ENCODE results near the gene CFAP46.

The CFAP46 gene

GRCh38 chr10:132942101-132943057 lies at the start of gene CFAP46:
TSS of gene CFAP46 (minus strand) at chr10:132942570. CDS start at chr10:132942484, 86 bp downstream.
- DNase-seq: peak; percentile 1

GRCh38 chr10:132991706-132992432 lies 49.5 kb upstream of the CFAP46 start:
- no peak for DNase-seq

- DNase-seq: no peak
These were observed 48.5 kb upstream of the CFAP46 start for GRCh38 chr10:132990684-132991545.

- DNase-seq: no peak
These were observed 47.4 kb upstream of the CFAP46 start for GRCh38 chr10:132989476-132990415.

- no peak for DNase-seq
These were observed 46.6 kb upstream of the CFAP46 start for GRCh38 chr10:132988988-132989387.

GRCh38 chr10:132987671-132988571 lies 45.6 kb upstream of the CFAP46 start:
- DNase-seq: no peak

GRCh38 chr10:132986978-132987377 lies 44.6 kb upstream of the CFAP46 start:
- no peak for DNase-seq

- DNase-seq: no peak
These were observed 44.2 kb upstream of the CFAP46 start for GRCh38 chr10:132986576-132986975.

- no peak for DNase-seq
These were observed 43.7 kb upstream of the CFAP46 start for GRCh38 chr10:132986076-132986475.

- no peak for DNase-seq
These were observed 43.2 kb upstream of the CFAP46 start for GRCh38 chr10:132985546-132985900.

- DNase-seq: no peak
These were observed 42.6 kb upstream of the CFAP46 start for GRCh38 chr10:132984801-132985545.

GRCh38 chr10:132984008-132984295 lies 41.6 kb upstream of the CFAP46 start:
- no peak for DNase-seq

- DNase-seq: no peak
These were observed 41.1 kb upstream of the CFAP46 start for GRCh38 chr10:132983252-132984007.

GRCh38 chr10:132982301-132982989 lies 40.1 kb upstream of the CFAP46 start:
- DNase-seq: no peak

- DNase-seq: no peak
These were observed 39.4 kb upstream of the CFAP46 start for GRCh38 chr10:132981746-132982145.

- no peak for DNase-seq
These were observed 38.8 kb upstream of the CFAP46 start for GRCh38 chr10:132981173-132981555.

- no peak for DNase-seq
These were observed 38.2 kb upstream of the CFAP46 start for GRCh38 chr10:132980426-132981172.
